GM12892 (cell line): ENCODE results near the gene SLC25A28.
"Not testable (repeated sequence)": the region's sequence is repeated elsewhere in the genome, so short reads cannot be mapped to it uniquely, and the experiment has no call there.

ENCODE experiments used
- DNase-seq: peaks from one replicate; pipeline ENCODE4 v3.0.0; 2011; ENCODE audit not compliant: insufficient read length
- FAIRE-seq: peaks from 2 replicates; lab custom pipeline; 2011; peaks lifted over from hg19 to GRCh38; lab: Jason Lieb, UNC
- POLR2A ChIP-seq: IDR thresholded peaks from 2 replicates; pipeline ENCODE4 v1.6.1; 2011; ENCODE audit warnings: low read depth, low read length, control low read depth
- POLR2AphosphoS5 ChIP-seq: IDR thresholded peaks from 2 replicates; pipeline ENCODE4 v1.6.1; 2011; ENCODE audit warnings: low read depth, low read length, control low read depth
- TAF1 ChIP-seq: IDR thresholded peaks from 2 replicates; pipeline ENCODE4 v1.6.1; 2011; ENCODE audit warnings: low read depth, mild to moderate bottlenecking, control low read depth, low read length, borderline replicate concordance

SLC25A28 gene

DNA sequence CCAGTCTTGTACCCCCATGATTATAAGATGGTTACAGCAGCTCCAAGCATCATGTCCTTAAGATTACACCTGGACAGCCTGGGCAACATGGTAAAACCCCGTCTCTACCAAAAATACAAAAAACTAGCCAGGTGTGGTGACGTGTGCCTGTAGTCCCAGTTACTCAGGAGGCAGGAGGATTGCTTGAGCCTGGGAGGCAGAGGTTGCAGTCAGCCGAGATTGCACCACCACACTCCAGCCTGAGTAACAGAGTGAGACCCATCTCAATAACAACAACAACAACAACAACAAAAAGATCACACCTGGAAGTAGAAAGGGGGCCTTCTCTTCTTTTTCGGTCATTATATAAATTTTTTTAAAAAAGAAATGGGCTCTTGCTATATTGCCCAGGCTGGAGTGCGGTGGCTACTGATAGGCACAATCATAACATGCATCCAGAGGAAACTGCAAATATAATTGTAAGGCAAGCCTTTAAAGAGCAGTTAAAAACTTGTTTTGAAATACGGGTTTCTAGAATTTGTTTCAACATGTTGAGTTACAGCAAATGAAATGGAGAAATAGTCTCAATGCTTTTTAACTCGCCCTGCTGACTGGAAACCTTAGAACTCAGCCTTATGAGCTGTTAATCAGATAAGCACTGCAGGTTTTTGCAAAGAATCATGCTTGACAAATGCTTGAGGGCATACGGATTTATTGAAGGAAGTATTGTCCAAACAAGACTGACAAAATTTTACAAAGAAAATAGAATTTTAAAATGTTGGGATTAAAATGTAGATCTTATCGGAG is 34.3 kb upstream of the SLC25A28 start:
- TF ChIP-seq TAF1, result no peak
- no peak for DNase-seq
- FAIRE-seq, result no peak

DNA sequence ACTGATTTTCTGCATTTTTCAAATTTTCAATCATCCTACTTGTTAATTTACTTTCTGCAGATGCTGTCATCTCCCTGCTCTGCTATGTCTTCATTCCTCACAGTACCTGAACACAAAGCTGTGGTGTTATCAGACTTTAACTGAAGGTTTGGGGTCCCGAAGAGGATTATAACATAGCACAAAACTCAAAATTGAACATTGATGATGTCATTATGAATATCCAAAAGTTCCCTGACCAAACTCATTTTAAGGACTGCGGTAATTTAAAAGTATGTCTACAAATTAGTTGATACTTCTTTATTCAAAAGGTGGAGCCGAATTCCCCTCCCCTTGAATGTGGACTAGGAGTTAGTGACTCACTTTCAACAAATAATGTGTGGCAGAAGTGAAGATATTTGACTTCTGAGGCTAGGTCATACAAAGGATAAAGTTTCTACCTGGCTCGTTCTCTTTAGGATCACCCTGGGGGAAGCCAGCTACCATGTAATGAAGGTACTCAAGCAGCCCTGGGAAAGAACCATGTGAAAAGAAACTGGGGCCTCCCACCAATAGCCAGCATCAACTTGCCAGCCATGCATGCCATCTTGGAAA is 32.7 kb upstream of the SLC25A28 start:
- FAIRE-seq (no peak), DNase-seq (no peak)

DNA sequence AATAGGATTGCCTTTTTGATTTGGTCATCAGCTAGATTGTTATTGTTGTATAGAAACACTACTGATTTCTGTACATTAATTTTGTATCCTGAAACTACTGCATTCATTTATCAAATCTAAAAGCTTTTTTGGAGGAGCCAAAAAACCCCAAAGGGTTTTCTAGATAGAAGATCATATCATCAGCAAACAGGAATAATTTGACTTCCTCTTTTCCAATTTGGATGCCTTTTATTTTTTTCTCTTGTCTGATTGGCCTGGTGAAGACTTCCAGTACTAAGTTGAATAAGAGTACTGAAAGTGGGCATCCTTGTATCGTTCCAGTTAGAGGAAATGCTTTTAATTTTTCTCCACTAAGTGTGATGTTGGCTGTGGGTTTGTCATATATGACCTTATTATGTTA is 28.5 kb upstream of the SLC25A28 start:
- no peak for TF ChIP-seq POLR2AphosphoS5
- no peak for TF ChIP-seq POLR2A
- TF ChIP-seq TAF1, result no peak
- DNase-seq, result no peak
- FAIRE-seq, result no peak

More for the DNA sequence above, 32.7 kb upstream of the SLC25A28 start:
- no peak for TF ChIP-seq POLR2AphosphoS5
- no peak for TF ChIP-seq TAF1
- no peak for TF ChIP-seq POLR2A

DNA sequence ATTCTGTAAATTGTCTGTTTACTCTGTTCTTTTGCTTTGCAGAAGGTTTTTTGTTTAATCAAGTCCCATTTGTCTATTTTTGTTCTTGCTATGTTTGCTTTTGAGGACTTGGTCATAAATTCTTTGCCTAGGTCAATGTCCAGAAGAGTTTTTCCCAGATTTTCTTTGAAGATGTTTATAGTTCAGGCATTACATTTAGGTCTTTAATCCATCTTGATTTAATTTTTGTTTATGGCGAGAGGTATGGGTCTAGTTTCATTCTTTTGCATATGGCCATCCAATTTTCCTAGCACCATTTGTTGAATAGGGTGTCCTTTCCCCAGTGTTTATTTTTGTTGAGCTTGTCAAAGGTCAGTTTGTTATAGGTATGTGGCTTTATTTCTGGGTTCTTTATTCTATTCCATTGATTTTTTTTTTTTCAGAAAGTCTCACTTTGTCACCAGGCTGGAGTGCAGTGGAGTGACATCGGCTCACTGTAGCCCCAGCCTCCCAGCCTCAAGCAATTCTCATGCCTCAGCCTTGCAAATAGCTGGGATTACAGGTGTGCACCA is 27.4 kb upstream of the SLC25A28 start:
- no peak for FAIRE-seq
- TF ChIP-seq POLR2AphosphoS5, result no peak
- no peak for TF ChIP-seq POLR2A
- no peak for TF ChIP-seq TAF1

DNA sequence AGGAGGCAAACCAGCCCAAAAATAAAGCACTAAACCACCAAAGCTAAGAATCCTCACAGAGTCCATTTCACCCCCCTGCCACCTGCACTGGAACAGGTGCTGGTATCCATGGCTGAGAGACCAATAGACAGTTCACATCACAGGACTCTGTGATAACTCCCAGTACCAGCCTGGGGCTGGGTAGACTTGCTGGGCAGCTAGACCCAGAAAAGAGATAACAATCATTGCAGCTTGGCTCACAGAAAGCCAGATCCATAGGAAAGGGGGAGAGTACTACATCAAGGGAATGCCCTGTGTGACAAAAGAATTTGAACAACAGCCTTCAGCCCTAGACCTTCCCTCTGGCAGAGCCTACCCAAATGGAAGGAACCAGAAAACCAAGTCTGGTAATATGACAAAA is 13.6 kb upstream of the SLC25A28 start:
- FAIRE-seq (no peak), DNase-seq (no peak)
- TF ChIP-seq POLR2A, result no peak
- TF ChIP-seq TAF1, result no peak
- no peak for TF ChIP-seq POLR2AphosphoS5

More for the DNA sequence above, 27.4 kb upstream of the SLC25A28 start:
- no peak for DNase-seq

DNA sequence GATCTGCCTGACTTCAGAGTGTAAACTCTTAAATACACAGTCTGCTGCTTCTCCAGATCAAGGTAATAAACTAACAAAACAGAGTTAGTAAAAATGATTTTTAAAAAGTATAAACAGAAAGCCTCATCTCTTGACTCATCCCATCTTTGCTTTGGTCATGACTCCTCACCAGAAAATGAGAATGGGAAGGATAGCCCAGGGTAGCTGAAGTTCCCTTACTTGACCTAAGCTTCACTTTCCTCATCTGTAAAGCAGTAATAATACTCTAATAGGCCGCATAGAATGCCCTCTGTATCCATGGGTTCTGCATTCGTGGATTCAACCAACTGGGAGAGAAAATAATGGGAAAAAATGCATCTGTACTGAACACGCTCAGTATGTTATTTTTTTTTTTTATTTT is 11.3 kb upstream of the SLC25A28 start:
- no peak for TF ChIP-seq POLR2A
- TF ChIP-seq POLR2AphosphoS5, result no peak
- no peak for TF ChIP-seq TAF1
- no peak for FAIRE-seq

DNA sequence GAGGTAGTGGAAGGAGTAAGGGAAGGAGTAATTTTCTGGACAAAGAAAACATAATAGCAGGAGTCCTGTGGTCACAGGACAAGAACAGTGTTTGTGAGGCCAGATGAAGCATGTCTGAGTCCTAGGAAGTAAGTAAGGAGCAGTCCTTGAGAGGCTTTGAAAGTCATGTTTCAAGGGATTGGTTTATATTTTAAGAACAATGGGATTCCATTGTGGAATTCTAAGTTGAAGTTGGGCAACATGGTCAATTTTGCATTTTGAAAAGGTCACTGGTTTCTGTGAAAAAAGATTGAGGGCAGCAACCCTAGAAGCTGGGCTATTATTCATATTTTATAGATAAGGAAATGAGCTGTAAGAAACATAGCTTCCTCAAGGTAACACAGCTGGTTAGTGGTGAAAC is 10.8 kb upstream of the SLC25A28 start:
- TF ChIP-seq POLR2A (no peak), TAF1 (no peak), POLR2AphosphoS5 (no peak)
- DNase-seq, result no peak
- no peak for FAIRE-seq

More for the DNA sequence above, 11.3 kb upstream of the SLC25A28 start:
- DNase-seq, result no peak

DNA sequence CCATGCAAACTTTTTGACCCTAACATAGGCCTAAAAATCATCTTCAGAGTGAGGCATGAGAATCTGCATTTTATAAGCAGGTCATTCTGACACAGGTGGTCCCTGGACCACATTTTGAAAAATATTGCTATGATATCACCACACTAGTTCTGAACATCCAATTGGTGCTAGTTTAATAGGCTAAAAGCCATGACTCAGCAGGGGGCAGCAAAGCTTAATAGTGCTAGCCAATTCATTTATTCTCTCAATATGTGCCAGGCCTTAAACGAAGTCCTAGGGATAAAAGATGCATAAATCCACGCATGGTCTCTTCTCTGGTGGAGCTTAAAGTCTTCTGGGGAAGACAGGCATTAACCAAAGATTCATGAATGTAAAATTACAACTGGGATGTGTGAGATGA is 10.2 kb upstream of the SLC25A28 start:
- TF ChIP-seq POLR2A (no peak), POLR2AphosphoS5 (no peak), TAF1 (no peak)
- FAIRE-seq (no peak), DNase-seq (no peak)

DNA sequence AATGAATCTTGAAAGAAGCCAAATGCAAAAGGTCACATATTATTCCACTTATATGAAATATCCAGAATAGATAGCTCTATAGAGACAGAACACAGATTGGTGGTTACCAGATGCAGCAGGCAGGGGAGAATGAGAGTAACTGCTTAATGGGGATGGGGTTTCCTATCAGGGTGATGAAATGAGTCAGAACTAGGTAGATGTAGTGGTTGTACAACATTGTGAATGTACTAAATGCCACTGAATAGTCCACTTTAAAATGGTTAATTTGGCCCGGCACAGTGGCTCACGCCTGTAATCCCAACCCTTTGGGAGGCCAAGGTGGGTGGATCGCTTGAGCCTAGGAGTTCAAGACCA is 9.4 kb upstream of the SLC25A28 start:
- no peak for TF ChIP-seq TAF1
- TF ChIP-seq POLR2AphosphoS5, result no peak
- no peak for TF ChIP-seq POLR2A
- no peak for FAIRE-seq
- DNase-seq, result no peak

DNA sequence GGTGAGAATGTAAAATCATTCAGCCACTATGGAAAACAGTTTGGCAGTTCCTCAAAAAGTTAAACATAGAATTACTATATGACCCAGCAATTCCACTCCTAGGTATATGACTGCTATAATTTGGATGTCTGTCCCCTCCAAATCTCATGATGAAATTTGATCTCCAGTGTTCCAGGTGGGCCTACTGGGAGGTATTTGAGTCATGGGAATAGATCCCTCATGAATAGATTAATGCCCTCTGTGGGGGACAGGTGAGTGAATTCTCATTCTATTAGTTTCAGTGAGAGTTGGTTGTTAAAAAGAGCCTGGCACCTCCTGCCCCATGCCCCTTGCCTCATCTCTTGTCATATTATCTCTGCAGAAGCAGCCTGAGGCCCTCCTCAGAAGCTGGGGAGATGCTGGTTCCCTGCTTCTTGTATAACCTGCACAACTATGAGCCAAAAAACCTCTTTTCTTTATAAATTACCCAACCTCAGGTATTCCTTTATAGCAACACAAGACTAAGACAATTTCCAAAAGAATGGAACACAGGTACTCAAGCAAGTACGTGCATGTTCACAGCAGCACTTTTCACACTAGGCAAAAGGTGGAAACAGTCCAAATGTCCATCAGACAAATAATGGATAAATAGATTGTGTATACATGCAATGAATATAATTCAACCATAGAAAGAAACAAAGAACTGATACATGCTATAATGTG is 8.8 kb upstream of the SLC25A28 start:
- FAIRE-seq (no peak), DNase-seq (no peak)
- TF ChIP-seq TAF1 (no peak), POLR2A (no peak), POLR2AphosphoS5 (no peak)

DNA sequence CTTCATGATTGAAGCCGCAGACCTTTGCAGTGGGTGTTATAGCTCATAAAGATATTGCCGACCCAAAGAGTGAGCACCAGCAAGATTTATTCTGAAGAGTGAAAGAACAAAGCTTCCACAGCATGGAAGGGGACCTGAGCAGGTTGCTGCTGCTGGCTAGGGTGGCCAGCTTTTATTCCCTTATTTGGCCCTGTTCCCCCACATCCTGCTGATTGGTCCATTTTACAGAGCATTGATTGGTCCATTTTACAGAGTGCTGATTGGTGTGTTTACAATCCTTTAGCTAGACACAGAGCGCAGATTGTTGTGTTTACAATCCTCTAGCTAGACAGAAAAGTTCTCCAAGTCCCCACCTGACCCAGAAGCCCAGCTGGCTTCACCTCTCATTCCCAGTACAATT is 4.9 kb upstream of the SLC25A28 start:
- DNase-seq, FAIRE-seq: not testable (repeated sequence)
